ENCODE results near the gene GHRL. TPM values are rescaled to one million over a fixed set of nuclear protein-coding genes. Genes with fewer than 3 reads are reported as not detected.

Gene GHRL
- total RNA-seq: not detected in 2 replicates

GRCh38 chr3:10292505-10293419 lies at the start of gene GHRL:
Gene GHRL (minus strand): TSS chr3:10292947. CDS start chr3:10290180, 2,767 bp downstream.
- no peak for DNase-seq (ENCODE audit: low read depth, low spot score)

GRCh38 chr3:10341901-10342398 lies 49.2 kb upstream of the GHRL start:
- no peak for DNase-seq (ENCODE audit: low read depth, low spot score)

GRCh38 chr3:10340476-10340875 lies 47.7 kb upstream of the GHRL start:
- DNase-seq (ENCODE audit: low read depth, low spot score): no peak

GRCh38 chr3:10340046-10340445 lies 47.3 kb upstream of the GHRL start:
- DNase-seq (ENCODE audit: low read depth, low spot score): no peak

- no peak for DNase-seq (ENCODE audit: low read depth, low spot score)
Observed at GRCh38 chr3:10339376-10339955, 46.7 kb upstream of the GHRL start.

- no peak for DNase-seq (ENCODE audit: low read depth, low spot score)
Observed at GRCh38 chr3:10338591-10339353, 46.0 kb upstream of the GHRL start.

- DNase-seq (ENCODE audit: low read depth, low spot score): no peak
Observed at GRCh38 chr3:10338164-10338470, 45.4 kb upstream of the GHRL start.

GRCh38 chr3:10337323-10338163 lies 44.8 kb upstream of the GHRL start:
- DNase-seq (ENCODE audit: low read depth, low spot score): no peak

GRCh38 chr3:10336761-10337160 lies 44.0 kb upstream of the GHRL start:
- DNase-seq (ENCODE audit: low read depth, low spot score): no peak

GRCh38 chr3:10335871-10336622 lies 43.3 kb upstream of the GHRL start:
- DNase-seq (ENCODE audit: low read depth, low spot score): no peak

- DNase-seq (ENCODE audit: low read depth, low spot score): no peak
Observed at GRCh38 chr3:10335190-10335738, 42.5 kb upstream of the GHRL start.

GRCh38 chr3:10334459-10334858 lies 41.7 kb upstream of the GHRL start:
- DNase-seq (ENCODE audit: low read depth, low spot score): no peak

- DNase-seq (ENCODE audit: low read depth, low spot score): no peak
Observed at GRCh38 chr3:10334042-10334441, 41.3 kb upstream of the GHRL start.

- no peak for DNase-seq (ENCODE audit: low read depth, low spot score)
Observed at GRCh38 chr3:10333349-10333650, 40.6 kb upstream of the GHRL start.

- no peak for DNase-seq (ENCODE audit: low read depth, low spot score)
Observed at GRCh38 chr3:10332481-10333348, 40.0 kb upstream of the GHRL start.

GRCh38 chr3:10331320-10331719 lies 38.6 kb upstream of the GHRL start:
- no peak for DNase-seq (ENCODE audit: low read depth, low spot score)

- no peak for DNase-seq (ENCODE audit: low read depth, low spot score)
Observed at GRCh38 chr3:10330319-10330718, 37.6 kb upstream of the GHRL start.

- DNase-seq (ENCODE audit: low read depth, low spot score): no peak
Observed at GRCh38 chr3:10329495-10330015, 36.8 kb upstream of the GHRL start.

GRCh38 chr3:10328460-10329071 lies 35.8 kb upstream of the GHRL start:
- DNase-seq (ENCODE audit: low read depth, low spot score): no peak
